Activated CD4-positive, alpha-beta T cell treated with anti-CD3 and anti-CD28 coated beads, Interleukin-2, amount 10 ng/mL, durations not matched to agents 24 days and 14 days (primary cell): Measurements from ENCODE around the gene VAV3. TPM values are rescaled to one million over a fixed set of nuclear protein-coding genes. Genes with fewer than 3 reads are reported as not detected.

ENCODE experiments used
- DNase-seq: peaks from one replicate; pipeline ENCODE4 v3.0.0; 2022
- H3K27ac Mint-ChIP-seq: one replicate; pipeline ENCODE4 v1.8.0; 2022; ENCODE audit warnings: mild to moderate bottlenecking, mixed read lengths
- H3K27me3 Mint-ChIP-seq: one replicate; pipeline ENCODE4 v1.8.0; 2022; ENCODE audit warnings: mixed read lengths
- H3K36me3 Mint-ChIP-seq: one replicate; pipeline ENCODE4 v1.8.0; 2022; ENCODE audit warnings: low read depth, mild to moderate bottlenecking, mixed read lengths
- H3K4me1 Mint-ChIP-seq: one replicate; pipeline ENCODE4 v1.8.0; 2021; ENCODE audit warnings: mixed read lengths
- H3K4me3 Mint-ChIP-seq: one replicate; pipeline ENCODE4 v1.8.0; 2022; ENCODE audit warnings: mild to moderate bottlenecking, moderate library complexity, mixed read lengths
- H3K9me3 Mint-ChIP-seq: one replicate; pipeline ENCODE4 v1.8.0; 2021; ENCODE audit warnings: mixed read lengths
- intact Hi-C: fragments of 100-400 bp; cut with micrococcal nuclease; formaldehyde crosslinking; loops from one replicate; pipeline ENCODE4 v1.15.1; 2023
- total RNA-seq: library from RNA; stranded (reverse); gene quantifications from 2 replicates; pipeline ENCODE4 v1.2.3, GENCODE V29; 2022

The VAV3 gene
- total RNA-seq, 1 donor from 2014 or later = 5.5 TPM

DNA sequence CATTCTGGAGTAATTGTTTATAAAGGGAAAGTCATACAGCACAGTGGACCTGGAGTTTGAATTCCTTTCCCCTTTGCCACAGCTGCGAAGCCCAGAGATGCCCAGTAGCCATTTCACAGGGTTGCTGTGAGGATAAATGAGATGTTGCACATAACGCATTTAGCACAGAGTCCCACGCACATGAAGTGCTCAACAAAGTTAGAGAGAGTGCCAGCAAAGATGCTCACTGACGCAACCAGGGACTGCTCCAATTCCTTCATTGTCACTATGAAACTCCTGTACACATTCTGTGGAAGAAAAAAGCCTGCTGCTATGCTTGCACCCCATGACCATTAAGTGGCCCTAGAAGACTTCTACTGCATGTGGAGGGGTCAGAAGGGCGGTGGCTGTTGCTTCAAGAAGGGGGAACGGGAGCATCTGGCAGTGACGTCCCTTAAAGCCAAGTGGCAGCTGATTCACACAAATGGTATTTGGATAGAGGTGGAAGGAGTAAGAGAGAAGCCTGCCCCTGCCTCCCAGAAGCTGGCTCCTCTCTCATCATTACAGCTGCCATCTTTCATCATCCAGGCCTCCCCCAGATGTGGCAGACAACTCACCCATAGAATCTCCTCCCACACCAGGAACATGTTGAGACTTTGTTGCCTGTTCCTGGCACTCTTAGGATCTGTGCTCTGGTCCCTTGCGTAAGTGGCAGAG is 26.5 kb upstream of the VAV3 start:
- H3K4me1 Mint-ChIP-seq = no peaks in the 10 kb centered on the region
- H3K4me3 Mint-ChIP-seq = no peak overlapping the region
- no peak for DNase-seq
- intact Hi-C loops = no loop called here
- H3K9me3 Mint-ChIP-seq = no peaks in the 10 kb centered on the region
- H3K36me3 Mint-ChIP-seq = no peaks in the 10 kb centered on the region
- H3K27ac Mint-ChIP-seq = no peak overlapping the region
- H3K27me3 Mint-ChIP-seq = peaks cover 5% of the 10 kb centered on the region

DNA sequence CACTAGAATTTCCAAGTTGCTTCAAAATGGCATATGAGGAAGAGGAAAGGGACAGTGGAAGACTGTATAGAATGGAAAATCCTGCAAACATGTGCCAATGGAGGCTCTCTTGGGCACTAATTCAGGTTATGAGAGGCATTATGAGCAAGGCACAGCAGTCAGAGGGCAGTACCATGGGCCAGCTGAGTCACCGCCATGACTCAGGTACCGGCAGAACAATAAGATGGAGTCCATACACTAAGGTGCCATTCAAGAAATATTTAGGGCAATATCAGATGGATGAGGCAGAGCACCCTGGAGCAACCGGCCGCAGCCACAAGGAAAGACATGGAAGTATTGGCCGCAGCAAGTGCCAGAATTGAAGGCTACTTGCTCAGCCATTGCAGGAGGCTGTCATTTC is 25.6 kb upstream of the VAV3 start:
- peaks cover 6% of the 10 kb centered on the region for H3K27me3 Mint-ChIP-seq
- DNase-seq = no peak
- H3K4me1 Mint-ChIP-seq = no peaks in the 10 kb centered on the region
- H3K27ac Mint-ChIP-seq = no peak overlapping the region
- no peaks in the 10 kb centered on the region for H3K36me3 Mint-ChIP-seq
- H3K9me3 Mint-ChIP-seq = no peaks in the 10 kb centered on the region
- H3K4me3 Mint-ChIP-seq = no peak overlapping the region
- intact Hi-C loops = no loop called here

DNA sequence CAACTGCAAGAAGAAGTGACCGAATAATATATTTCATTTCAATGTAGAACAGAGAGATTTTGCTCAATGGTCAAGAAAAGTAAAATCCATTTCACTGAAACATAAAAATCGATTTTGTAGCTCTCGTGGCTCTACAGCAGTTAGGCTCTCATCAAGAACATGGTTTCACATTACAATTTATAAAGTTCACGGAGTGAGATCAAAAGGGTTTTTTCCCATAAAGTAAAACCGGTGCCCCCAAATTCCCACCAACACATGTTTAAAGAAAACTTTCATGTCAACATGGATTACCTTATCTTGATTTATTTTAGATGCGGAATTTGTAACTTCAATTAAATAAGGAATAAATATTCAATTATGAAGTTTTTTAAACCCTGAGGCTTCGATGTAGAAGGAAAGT is 16.3 kb upstream of the VAV3 start:
- no peaks in the 10 kb centered on the region for H3K36me3 Mint-ChIP-seq
- H3K4me1 Mint-ChIP-seq = peaks cover 2% of the 10 kb centered on the region
- intact Hi-C loops = no loop called here
- DNase-seq = no peak
- no peak overlapping the region for H3K27ac Mint-ChIP-seq
- peaks cover 14% of the 10 kb centered on the region for H3K27me3 Mint-ChIP-seq
- no peaks in the 10 kb centered on the region for H3K9me3 Mint-ChIP-seq
- H3K4me3 Mint-ChIP-seq = no peak overlapping the region

DNA sequence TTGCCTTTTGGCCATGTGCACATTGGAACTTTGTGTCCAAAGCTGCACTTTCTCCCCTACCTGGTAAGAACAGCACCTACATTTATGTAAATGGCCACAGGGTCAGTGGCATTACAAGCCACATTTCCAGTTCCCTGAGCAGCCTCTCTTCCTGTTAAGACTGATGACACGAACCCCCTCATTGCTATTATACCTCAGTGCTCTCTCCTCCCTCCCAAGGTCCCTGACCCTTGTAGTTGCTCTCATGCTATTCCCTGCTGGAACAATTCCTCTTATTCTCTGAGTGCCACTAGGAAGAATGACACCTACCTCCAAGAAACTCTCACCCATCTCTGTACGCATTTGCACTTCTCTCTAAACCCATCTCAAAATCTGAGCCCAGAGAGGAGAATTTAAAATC is 14.9 kb upstream of the VAV3 start:
- Mint-ChIP-seq H3K4me3 (no peak overlapping the region), H3K4me1 (peaks cover 2% of the 10 kb centered on the region), H3K9me3 (no peaks in the 10 kb centered on the region), H3K27ac (no peak overlapping the region), H3K36me3 (no peaks in the 10 kb centered on the region), H3K27me3 (peaks cover 14% of the 10 kb centered on the region)
- no peak for DNase-seq
- intact Hi-C loops = loop anchor here (5.0 kb wide), 1 partner anchor 43 kb away; no protein-coding TSS in a partner anchor

DNA sequence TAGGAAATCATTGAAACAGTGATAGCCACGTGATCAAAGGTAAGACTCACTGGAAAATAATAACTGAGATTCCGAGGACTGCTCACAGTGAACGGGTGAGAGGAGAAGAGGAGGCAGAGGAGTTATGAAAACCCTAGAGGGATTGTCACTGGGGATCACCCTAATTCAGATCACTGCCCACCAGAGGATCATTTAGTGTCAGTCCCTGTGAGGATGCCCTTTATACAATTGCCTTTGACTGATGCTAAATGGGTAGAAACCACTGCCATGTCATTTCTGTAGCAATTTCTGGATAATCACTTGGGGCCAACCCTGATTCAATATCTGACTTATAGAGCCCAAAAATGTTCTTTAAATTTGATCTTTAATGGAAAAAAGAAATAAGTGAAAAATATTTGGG is 14.1 kb upstream of the VAV3 start:
- Mint-ChIP-seq H3K36me3 (no peaks in the 10 kb centered on the region), H3K27me3 (peaks cover 14% of the 10 kb centered on the region), H3K4me3 (no peak overlapping the region), H3K9me3 (no peaks in the 10 kb centered on the region), H3K4me1 (peaks cover 2% of the 10 kb centered on the region), H3K27ac (no peak overlapping the region)
- DNase-seq = no peak
- intact Hi-C loops = loop anchor here (5.0 kb wide), 1 partner anchor 42 kb away; no protein-coding TSS in a partner anchor

DNA sequence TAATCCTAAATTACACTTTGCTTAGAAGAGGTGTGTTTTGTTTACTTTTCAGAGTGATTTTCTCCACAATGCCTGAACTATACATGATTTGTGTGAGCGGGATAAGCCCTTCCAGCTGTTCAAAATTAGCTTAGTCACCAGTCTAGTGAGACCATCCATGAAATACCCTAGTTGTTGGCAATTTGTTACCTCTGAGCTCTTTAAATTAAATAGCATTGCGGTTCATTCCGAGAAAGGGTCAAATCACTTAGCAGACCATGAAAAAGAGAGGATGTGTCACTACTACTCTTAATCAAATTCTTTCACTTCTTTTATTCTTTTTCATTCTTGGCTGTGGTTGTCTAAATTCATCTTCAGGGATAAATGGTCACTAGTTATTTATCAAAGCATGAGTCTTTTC is 11.9 kb upstream of the VAV3 start:
- Mint-ChIP-seq H3K27me3 (peaks cover 18% of the 10 kb centered on the region), H3K4me3 (no peak overlapping the region), H3K27ac (no peak overlapping the region), H3K4me1 (peaks cover 4% of the 10 kb centered on the region), H3K36me3 (no peaks in the 10 kb centered on the region), H3K9me3 (no peaks in the 10 kb centered on the region)
- intact Hi-C loops = loop anchor here (1.0 to 5.0 kb wide), 2 partner anchors 14 to 40 kb away; no protein-coding TSS in a partner anchor
- no peak for DNase-seq

DNA sequence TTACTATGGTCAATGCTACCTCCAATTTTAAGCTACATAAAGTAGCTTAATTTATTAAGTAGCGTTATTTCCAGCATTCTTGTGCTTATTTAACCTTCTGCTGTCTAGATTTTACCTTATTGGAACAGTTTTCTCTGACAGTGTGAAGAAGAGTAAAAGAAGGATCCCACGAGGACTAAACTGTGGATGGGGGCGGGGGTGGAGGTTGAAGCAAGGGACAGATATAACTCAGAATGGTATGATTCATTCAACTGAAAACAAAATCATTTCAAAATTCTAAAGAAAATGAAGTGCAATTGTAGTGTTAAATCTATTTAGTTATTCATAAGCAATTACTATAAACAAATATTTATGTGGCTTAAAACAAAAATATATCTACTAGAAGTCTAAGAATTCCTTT is 11.5 kb upstream of the VAV3 start:
- no peaks in the 10 kb centered on the region for H3K9me3 Mint-ChIP-seq
- H3K27ac Mint-ChIP-seq = no peak overlapping the region
- intact Hi-C loops = loop anchor here (1.0 to 5.0 kb wide), 2 partner anchors 13 to 39 kb away; no protein-coding TSS in a partner anchor
- peaks cover 4% of the 10 kb centered on the region for H3K4me1 Mint-ChIP-seq
- no peak overlapping the region for H3K4me3 Mint-ChIP-seq
- no peaks in the 10 kb centered on the region for H3K36me3 Mint-ChIP-seq
- DNase-seq = no peak
- H3K27me3 Mint-ChIP-seq = peaks cover 21% of the 10 kb centered on the region

DNA sequence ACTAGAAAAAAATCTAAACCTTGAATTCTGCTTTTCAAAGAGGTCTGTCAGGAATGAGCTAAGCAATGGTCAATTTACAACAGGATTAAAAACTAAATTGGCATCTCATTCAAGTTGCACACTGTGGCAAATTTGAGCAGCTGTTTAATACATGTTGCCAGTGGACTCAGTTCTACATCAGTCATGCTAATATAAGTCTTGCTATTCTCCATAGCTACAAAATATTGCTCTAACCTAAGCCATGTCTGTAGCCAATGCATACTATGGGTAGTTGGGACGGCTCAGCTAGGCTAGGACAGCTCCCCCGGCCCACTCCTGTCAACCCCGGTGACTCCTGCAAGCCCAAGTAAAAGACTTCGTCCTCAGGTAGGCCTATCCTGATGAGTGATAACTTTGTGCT is 10.9 kb upstream of the VAV3 start:
- no peaks in the 10 kb centered on the region for H3K9me3 Mint-ChIP-seq
- intact Hi-C loops = loop anchor here (1.0 to 5.0 kb wide), 2 partner anchors 13 to 39 kb away; no protein-coding TSS in a partner anchor
- no peak overlapping the region for H3K27ac Mint-ChIP-seq
- no peaks in the 10 kb centered on the region for H3K36me3 Mint-ChIP-seq
- H3K27me3 Mint-ChIP-seq = peaks cover 20% of the 10 kb centered on the region
- H3K4me1 Mint-ChIP-seq = peaks cover 4% of the 10 kb centered on the region
- H3K4me3 Mint-ChIP-seq = no peak overlapping the region
- DNase-seq = no peak

DNA sequence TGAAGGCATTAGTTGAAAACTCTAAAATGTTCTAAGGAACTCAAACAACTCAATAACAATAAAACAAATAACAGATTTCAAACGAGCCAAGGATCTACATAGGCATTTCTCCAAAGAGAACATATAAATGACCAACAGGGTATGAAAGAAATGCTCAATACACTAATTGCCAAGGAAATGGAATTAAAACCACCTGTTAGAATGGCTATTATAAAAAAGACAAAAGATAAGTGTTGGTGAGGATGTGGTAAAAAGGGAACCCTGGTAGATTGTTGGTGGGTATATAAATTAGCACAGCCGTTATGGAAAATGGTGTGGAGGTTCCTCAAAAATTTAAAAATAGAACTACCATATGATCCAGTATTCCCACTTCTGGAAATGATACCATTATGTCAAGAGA is 9.1 kb upstream of the VAV3 start:
- intact Hi-C loops = no loop called here
- peaks cover 14% of the 10 kb centered on the region for H3K27me3 Mint-ChIP-seq
- H3K9me3 Mint-ChIP-seq = no peaks in the 10 kb centered on the region
- H3K36me3 Mint-ChIP-seq = no peaks in the 10 kb centered on the region
- H3K27ac Mint-ChIP-seq = no peak overlapping the region
- DNase-seq = no peak
- H3K4me3 Mint-ChIP-seq = no peak overlapping the region
- peaks cover 4% of the 10 kb centered on the region for H3K4me1 Mint-ChIP-seq

DNA sequence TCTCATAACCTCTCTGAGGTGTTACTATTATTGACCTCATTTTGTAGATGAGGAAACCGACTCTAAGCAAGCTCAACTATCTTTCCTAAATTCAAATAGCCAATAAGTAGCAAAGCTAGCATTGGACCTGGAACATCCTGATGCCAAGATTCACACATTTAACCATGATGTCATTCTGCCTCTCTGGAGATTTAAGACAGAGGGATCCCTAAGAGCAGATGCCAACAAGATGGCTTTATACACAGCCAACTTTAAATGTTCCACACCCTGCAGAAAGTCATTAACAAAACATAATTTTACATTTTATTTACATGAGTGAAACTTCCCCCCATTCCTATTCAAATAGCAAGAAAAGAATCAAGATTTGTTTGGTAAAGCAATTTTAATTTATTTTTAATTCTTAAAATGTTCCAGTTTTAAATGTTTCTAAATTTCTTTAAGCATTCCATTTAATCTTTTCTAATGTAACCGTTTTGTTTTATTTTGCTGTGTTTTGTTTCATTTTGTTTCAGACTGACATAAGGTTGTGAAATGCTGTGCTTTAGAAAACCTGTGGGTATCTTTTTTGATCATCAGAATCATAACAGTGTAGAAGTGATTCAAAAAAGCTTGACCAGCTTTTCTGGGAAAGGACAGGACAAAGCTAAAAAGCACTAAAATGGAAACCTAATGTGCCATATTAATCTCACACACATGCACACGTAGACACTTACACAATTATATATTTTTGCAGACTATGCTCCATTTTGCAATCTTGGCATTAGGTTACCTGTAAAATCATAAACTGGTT is 7.6 kb upstream of the VAV3 start:
- Mint-ChIP-seq H3K27me3 (peaks cover 11% of the 10 kb centered on the region), H3K4me1 (peaks cover 4% of the 10 kb centered on the region), H3K36me3 (no peaks in the 10 kb centered on the region), H3K4me3 (no peak overlapping the region), H3K27ac (no peak overlapping the region), H3K9me3 (no peaks in the 10 kb centered on the region)
- DNase-seq = no peak
- intact Hi-C loops = no loop called here

DNA sequence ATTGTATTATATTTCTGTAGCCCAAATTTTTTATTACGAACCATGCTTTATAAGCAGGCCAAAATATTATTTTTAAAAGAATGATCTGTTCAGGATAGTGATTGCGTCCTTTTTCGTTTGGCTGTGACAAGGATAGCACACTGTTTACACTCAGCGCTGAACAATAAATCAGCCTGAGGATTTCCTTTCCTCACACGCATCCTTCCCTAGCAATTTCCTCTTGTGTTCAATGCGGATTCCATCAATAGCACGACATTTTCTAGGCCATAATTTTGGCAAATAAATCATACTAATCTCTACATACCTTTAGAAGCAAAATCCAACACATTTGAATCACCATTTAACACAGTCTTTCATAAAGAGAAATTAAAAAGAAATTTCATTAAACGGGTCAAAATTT is 1.6 kb upstream of the VAV3 start:
- intact Hi-C loops = loop anchor here (10.0 kb wide), 1 partner anchor 588 kb away; no protein-coding TSS in a partner anchor

DNA sequence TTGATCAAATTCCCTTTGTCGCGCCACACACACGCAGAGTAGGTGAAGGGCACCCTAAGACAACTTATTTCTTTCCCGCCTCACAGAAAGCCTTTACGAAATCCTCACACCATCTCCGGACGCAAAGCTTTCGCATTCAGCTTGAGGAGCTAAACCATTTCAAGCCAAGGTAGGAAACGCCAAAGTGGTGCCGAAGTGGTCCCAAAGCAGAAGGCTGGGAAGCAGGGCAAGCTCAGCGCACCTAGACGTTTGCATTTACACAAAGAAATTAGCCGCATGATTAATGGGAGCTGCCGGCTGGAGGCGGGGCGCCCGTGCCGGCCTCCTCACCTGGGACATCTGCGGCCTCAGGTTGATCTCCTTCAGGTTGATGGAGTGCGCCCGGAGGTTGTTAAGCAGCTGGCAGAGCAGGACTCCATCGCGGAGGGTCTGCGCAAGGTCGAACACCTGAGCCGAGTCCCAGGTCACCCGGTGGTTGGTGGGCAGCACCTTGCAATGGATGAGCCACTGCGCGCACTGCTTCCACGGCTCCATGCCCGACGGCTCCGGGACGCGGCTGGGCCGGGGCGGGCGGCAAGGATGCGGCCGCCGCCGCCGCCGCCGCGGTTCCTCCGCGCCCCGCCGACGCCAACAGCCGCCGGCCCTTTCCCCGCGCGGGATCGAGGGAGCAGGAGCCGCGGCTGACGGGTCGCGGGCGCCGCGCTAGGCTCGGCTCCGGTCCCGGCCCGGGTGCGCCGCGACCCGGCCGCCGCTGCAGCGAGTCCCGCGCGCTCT is 457 bp downstream of the VAV3 start:
- intact Hi-C loops = loop anchor here (2.0 to 10.0 kb wide), 4 partner anchors 86 to 590 kb away; no protein-coding TSS in a partner anchor

More for the DNA sequence above, 1.6 kb upstream of the VAV3 start:
- Mint-ChIP-seq H3K4me1 (peaks cover 21% of the 10 kb centered on the region), H3K36me3 (no peaks in the 10 kb centered on the region), H3K27me3 (peaks cover 5% of the 10 kb centered on the region), H3K27ac (no peak overlapping the region), H3K4me3 (no peak overlapping the region), H3K9me3 (no peaks in the 10 kb centered on the region)
- DNase-seq = no peak

DNA sequence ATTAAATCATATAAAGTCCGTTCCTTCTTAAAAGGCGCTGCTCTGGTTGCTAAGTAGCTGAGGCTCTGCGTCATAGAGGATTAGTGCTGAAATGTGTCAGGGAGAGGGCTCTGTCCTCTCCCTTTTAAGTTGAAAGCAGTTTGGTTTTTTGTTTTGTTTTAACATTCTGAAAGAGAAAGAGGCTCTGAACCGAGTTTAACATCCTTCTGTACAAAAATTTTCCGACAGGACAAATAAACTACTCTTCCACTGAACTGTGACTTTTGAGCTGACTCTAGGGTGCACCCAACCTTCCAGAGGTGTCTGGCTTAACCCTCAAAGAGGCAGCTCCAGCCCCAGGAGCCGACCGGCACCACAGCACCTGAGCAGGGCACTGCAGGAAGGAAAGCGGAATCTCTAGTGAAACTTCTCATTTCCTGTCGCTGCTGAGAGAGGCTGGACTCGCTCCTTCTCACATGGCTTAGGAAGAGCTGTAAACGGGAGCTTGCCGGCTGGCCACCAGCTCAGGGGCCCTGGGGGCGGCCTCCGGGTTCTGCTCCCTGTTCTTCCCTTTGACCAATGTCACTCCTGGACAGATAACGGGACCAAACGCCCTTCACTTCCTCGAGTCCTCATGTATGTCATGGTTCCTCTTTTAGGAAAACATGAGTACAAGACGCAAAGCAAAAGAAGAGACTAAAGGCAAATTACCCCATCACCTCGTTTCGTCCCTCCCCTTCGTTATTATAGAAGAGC is 1.2 kb downstream of the VAV3 start:
- intact Hi-C loops = loop anchor here (1.0 to 10.0 kb wide), 9 partner anchors 13 to 591 kb away; no protein-coding TSS in a partner anchor
- Mint-ChIP-seq H3K27me3 (peaks cover 3% of the 10 kb centered on the region), H3K36me3 (peaks cover 2% of the 10 kb centered on the region), H3K27ac (peak overlapping the region; percentile 92), H3K4me3 (peak overlapping the region; percentile 91), H3K9me3 (no peaks in the 10 kb centered on the region), H3K4me1 (peaks cover 23% of the 10 kb centered on the region)
- DNase-seq = peak; percentile 86

More for the DNA sequence above, 457 bp downstream of the VAV3 start:
- H3K4me3 Mint-ChIP-seq = peak overlapping the region; percentile 91
- H3K27ac Mint-ChIP-seq = peak overlapping the region; percentile 92
- peaks cover 3% of the 10 kb centered on the region for H3K27me3 Mint-ChIP-seq
- DNase-seq = peak; percentile 75
- peaks cover 2% of the 10 kb centered on the region for H3K36me3 Mint-ChIP-seq
- no peaks in the 10 kb centered on the region for H3K9me3 Mint-ChIP-seq
- peaks cover 23% of the 10 kb centered on the region for H3K4me1 Mint-ChIP-seq
